Fibroblast of lung (primary cell): ENCODE measurements around the gene TBCK. TPM values are rescaled to one million over a fixed set of nuclear protein-coding genes. Genes with fewer than 3 reads are reported as not detected.
A peak's percentile ranks its signal among the peaks of the same experiment; 100 is the strongest.

Experiments
- DNase-seq, 2 donors: peaks; one replicate each; pipeline versions ENCODE4 v3.0.0 to v3.0.0-alpha.2; 2010; ENCODE audit warnings: low read depth in 2 of 2
- H2AFZ ChIP-seq: 2 replicates; pipeline ENCODE4 v1.5.1; 2012; ENCODE audit warnings: low read length, control low read depth, inconsistent platforms
- H3K27ac ChIP-seq: 2 replicates; pipeline ENCODE4 v1.5.1; 2011; ENCODE audit warnings: low read length, control low read depth; ENCODE audit not compliant: insufficient read depth
- H3K27me3 ChIP-seq: 2 replicates; pipeline ENCODE4 v1.5.1; 2011; ENCODE audit warnings: mild to moderate bottlenecking, low read length; ENCODE audit not compliant: control insufficient read depth, insufficient read depth
- H3K36me3 ChIP-seq: 2 replicates; pipeline ENCODE4 v1.5.1; 2011; ENCODE audit warnings: low read length; ENCODE audit not compliant: control insufficient read depth, insufficient read depth
- H3K4me1 ChIP-seq: 2 replicates; pipeline ENCODE4 v1.5.1; 2011; ENCODE audit warnings: low read length; ENCODE audit not compliant: control insufficient read depth, insufficient read depth; ENCODE audit errors: extremely low read depth
- H3K4me2 ChIP-seq: 2 replicates; pipeline ENCODE4 v1.5.1; 2011; ENCODE audit warnings: low read length, control low read depth; ENCODE audit not compliant: insufficient read depth; ENCODE audit errors: extremely low read depth
- H3K4me3 ChIP-seq, 4 experiments: fragments of 200-600 bp in 1 of 4; sonication (generic) in 1 of 4; replicated peaks in 1 of 4; 2 replicates each; pipeline ENCODE4 v1.5.1; 2011 to 2016; ENCODE audit warnings: low read length in 4 of 4, low read depth in 3 of 4, mild to moderate bottlenecking in 3 of 4, control low read depth in 2 of 4, inconsistent platforms in 1 of 4, mixed read lengths in 1 of 4; ENCODE audit not compliant: insufficient read depth in 1 of 4; ENCODE audit errors: control extremely low read depth in 1 of 4
- H3K79me2 ChIP-seq: 2 replicates; pipeline ENCODE4 v1.5.1; 2012; ENCODE audit warnings: mild to moderate bottlenecking, low read length, inconsistent platforms; ENCODE audit not compliant: control insufficient read depth, insufficient read depth
- H3K9ac ChIP-seq: 2 replicates; pipeline ENCODE4 v1.5.1; 2011; ENCODE audit warnings: mild to moderate bottlenecking, low read length, control low read depth; ENCODE audit not compliant: insufficient read depth
- H3K9me3 ChIP-seq: 2 replicates; pipeline ENCODE4 v1.5.1; 2012; ENCODE audit warnings: low read depth, low read length; ENCODE audit not compliant: control insufficient read depth, insufficient read depth
- H4K20me1 ChIP-seq: 2 replicates; pipeline ENCODE4 v1.5.1; 2011; ENCODE audit warnings: low read length; ENCODE audit not compliant: control insufficient read depth, insufficient read depth; ENCODE audit errors: extremely low read depth
- EZH2 ChIP-seq: IDR thresholded peaks from 2 replicates; pipeline ENCODE4 v1.5.1; 2012; ENCODE audit warnings: low read length, control low read depth, mild to moderate bottlenecking; ENCODE audit errors: missing control alignments
- polyA plus RNA-seq, 2 donors: library from polyadenylated mRNA; depleted of rRNA in 1 of 2; stranded (reverse) in 1 of 2; unstranded in 1 of 2; fragments of >200 nt; gene quantifications; 2 replicates each; pipeline ENCODE4 v1.2.1, GENCODE V29; 2011 to 2012; ENCODE audit warnings: missing spikeins in 1 of 2
- total RNA-seq: library from RNA; depleted of rRNA; stranded (reverse); fragments of >200 nt; gene quantifications from 2 replicates; pipeline ENCODE4 v1.2.1, GENCODE V29; 2014
- TF ChIP-seq, protein P1 (sequence below), 2 donors: IDR thresholded peaks in 1 of 2; conservative IDR thresholded peaks in 1 of 2; 1 replicate in 1 of 2; 2 replicates in 1 of 2; pipeline ENCODE4 v1.5.1; 2011 to 2012; ENCODE audit warnings: low read length in 2 of 2, control low read depth in 1 of 2, inconsistent platforms in 1 of 2, low read depth in 1 of 2, mild to moderate bottlenecking in 1 of 2

Gene TBCK
- total and polyA plus RNA-seq, 2 donors (not counting 1 experiment from before 2014, with no cell fraction given): 29.0 to 69.9 TPM

DNA sequence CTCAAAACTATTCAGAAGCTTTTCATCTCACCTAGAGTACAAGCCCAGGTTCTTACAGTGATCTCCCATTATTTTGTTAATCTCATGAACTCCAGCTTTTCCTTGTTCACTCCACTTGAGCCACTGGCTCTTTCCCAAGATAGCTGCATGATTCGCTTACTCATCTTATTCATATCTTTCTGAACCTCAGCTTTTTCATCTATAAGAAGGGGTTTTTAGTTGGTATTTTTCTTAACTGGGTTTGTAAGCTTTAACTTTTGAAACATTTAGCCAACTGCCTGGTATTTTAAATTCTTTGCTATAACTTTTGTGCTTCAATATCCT lies 28.6 kb upstream of the TBCK start:
- Histone ChIP-seq H3K27ac (no peak overlapping the region), H3K4me1 (peaks cover 2% of the 10 kb centered on the region)

DNA sequence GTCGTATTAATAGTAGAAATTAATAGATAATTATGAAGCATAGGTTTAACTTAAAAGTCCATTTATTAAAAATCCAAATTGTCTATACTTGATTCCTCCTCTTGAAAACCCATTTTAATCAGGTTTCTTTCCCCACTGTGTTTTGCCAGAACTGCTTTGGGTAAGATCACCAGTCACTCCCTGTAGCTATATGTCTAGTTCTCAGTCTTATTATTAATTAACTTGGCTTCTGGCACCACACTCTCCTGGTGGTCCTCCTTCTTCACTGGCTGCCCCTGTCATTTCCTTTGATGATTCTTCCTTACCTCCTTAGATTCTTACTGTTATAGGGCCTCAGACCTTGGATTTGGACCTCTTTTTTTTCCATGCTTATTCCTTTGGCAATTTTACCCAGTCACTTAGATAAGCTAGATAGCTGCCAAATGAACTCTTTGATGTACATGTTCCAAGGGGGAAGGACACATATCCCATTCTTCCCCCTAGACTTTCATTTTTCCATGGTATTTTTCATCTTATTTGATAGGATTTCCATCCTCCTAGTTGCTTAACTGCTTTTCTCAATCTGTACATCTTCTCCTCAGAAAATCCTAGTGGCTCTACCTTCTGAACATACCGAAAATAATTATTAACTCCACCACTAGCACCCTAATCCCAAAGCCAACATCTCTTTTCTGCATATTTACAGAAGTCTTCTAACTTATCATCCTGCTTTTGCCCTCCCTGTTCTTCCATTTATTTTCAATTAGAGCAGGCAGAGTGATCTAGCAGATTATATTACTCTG lies 28.0 kb upstream of the TBCK start:
- Histone ChIP-seq H3K4me1 (peaks cover 2% of the 10 kb centered on the region), H3K79me2 (peaks cover 4% of the 10 kb centered on the region), H2AFZ (no peak overlapping the region), H4K20me1 (no peaks in the 10 kb centered on the region), H3K4me3 (no peak overlapping the region), H3K9ac (no peak overlapping the region), H3K36me3 (no peaks in the 10 kb centered on the region), H3K4me2 (no peak overlapping the region), H3K27ac (no peak overlapping the region), H3K27me3 (no peaks in the 10 kb centered on the region), H3K9me3 (no peaks in the 10 kb centered on the region)
- DNase-seq: no peak
- TF ChIP-seq, protein P1, sequence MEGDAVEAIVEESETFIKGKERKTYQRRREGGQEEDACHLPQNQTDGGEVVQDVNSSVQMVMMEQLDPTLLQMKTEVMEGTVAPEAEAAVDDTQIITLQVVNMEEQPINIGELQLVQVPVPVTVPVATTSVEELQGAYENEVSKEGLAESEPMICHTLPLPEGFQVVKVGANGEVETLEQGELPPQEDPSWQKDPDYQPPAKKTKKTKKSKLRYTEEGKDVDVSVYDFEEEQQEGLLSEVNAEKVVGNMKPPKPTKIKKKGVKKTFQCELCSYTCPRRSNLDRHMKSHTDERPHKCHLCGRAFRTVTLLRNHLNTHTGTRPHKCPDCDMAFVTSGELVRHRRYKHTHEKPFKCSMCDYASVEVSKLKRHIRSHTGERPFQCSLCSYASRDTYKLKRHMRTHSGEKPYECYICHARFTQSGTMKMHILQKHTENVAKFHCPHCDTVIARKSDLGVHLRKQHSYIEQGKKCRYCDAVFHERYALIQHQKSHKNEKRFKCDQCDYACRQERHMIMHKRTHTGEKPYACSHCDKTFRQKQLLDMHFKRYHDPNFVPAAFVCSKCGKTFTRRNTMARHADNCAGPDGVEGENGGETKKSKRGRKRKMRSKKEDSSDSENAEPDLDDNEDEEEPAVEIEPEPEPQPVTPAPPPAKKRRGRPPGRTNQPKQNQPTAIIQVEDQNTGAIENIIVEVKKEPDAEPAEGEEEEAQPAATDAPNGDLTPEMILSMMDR (conservative IDR thresholded peaks at IDR 0.05 in 1 of 2, IDR thresholded peaks at IDR 0.05 in 1 of 2; ENCODE audit: low read depth in 1 of 2, low read length in 2 of 2): no peak
- no peak for TF ChIP-seq EZH2

More for the DNA sequence above, 28.6 kb upstream of the TBCK start:
- no peaks in the 10 kb centered on the region for H3K9me3 ChIP-seq
- peak; percentile 52 to 78 for DNase-seq
- H3K27me3 ChIP-seq: no peaks in the 10 kb centered on the region
- TF ChIP-seq EZH2: no peak
- TF ChIP-seq, protein P1 (conservative IDR thresholded peaks at IDR 0.05 in 1 of 2, IDR thresholded peaks at IDR 0.05 in 1 of 2; ENCODE audit: low read depth in 1 of 2, low read length in 2 of 2): no peak
- H3K4me2 ChIP-seq: peak overlapping the region; percentile 3
- no peaks in the 10 kb centered on the region for H3K36me3 ChIP-seq
- H4K20me1 ChIP-seq: no peaks in the 10 kb centered on the region
- no peak overlapping the region for H2AFZ ChIP-seq
- H3K79me2 ChIP-seq: peaks cover 4% of the 10 kb centered on the region
- H3K9ac ChIP-seq: no peak overlapping the region
- no peak overlapping the region for H3K4me3 ChIP-seq

DNA sequence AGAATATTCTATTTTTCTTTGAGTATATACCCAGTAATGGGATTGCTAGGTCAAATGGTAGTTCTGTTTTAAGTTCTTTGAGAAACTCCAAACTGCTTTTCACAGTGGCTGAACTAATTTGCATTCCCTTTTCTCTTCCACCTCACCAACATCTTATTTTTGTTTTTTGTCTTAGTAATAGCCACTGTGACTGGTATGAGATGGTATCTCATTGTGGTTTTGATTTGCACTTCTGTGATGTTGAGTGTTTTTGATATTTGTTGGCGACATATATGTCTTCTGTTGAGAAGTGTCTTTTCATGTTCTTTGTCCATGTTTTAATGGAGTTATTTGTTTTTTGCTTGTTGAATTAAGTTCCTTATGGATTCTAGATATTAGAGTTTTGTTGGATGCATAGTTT lies 24.8 kb upstream of the TBCK start:
- DNase-seq: peak in 1 of 2 donors; percentile 21
- Histone ChIP-seq H3K4me3 (no peak overlapping the region), H2AFZ (no peak overlapping the region), H3K9me3 (no peaks in the 10 kb centered on the region), H3K9ac (no peak overlapping the region), H3K27ac (no peak overlapping the region), H3K27me3 (no peaks in the 10 kb centered on the region), H3K4me1 (peaks cover 2% of the 10 kb centered on the region), H3K4me2 (no peak overlapping the region), H3K79me2 (peaks cover 4% of the 10 kb centered on the region), H3K36me3 (peaks cover 3% of the 10 kb centered on the region), H4K20me1 (no peaks in the 10 kb centered on the region)
- TF ChIP-seq, protein P1 (conservative IDR thresholded peaks at IDR 0.05 in 1 of 2, IDR thresholded peaks at IDR 0.05 in 1 of 2; ENCODE audit: low read depth in 1 of 2, low read length in 2 of 2): no peak
- TF ChIP-seq EZH2: no peak
